GM19025 (cell line): Measurements from ENCODE around the gene PLD6.

ENCODE experiments used
- ATAC-seq: cut with Tn5 transposase; IDR thresholded peaks from one replicate; pipeline ENCODE4 v1.9.1; 2021; ENCODE audit warnings: mild to moderate bottlenecking, low read depth, moderate library complexity; ENCODE audit not compliant: unreplicated experiment

Gene PLD6

GRCh38 chr17:17227608-17228520, 21.7 kb upstream of the PLD6 start:
- no peak for ATAC-seq

GRCh38 chr17:17226451-17227265, 20.5 kb upstream of the PLD6 start:
- ATAC-seq: no peak

DNA sequence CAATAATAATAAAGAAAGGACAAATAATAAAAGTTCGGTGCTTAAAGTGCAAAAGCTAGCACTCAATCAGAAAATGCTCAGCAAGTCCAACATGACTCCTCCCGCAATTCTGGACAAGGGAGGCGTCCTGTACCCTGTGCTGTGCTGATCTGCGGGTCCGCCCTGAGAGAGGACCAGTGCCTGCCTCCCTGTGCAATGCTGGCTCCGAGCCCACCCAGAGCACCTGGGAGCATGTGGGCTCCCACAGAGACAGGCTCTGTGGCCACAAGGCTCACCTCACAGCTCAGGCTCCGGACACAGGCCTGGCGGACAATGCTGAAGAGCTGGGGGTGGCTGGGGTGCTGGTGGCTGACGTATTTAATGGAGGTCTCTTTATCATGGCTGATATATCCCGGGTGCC, 19.8 kb upstream of the PLD6 start:
- no peak for ATAC-seq

GRCh38 chr17:17224137-17224536, 18.0 kb upstream of the PLD6 start:
- ATAC-seq: no peak

DNA sequence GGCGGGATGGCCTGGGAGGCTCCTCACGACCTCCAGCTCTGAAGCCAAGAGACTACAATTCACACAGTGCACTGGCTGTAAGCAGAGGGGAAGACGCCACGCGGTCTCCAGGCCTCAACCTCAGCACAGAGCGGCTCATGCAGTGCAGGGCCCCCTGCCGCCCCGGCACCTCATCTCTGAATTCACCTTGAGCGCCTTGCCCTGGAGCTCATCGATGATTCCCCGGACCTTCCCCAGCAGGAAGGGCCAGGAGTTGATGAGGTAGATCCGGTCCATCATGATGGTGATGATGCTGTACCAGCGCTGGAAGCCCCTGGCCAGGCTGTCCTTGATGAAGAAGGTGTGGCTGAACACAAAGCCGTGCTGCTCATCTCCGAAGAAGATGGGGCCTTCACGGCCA, 17.6 kb upstream of the PLD6 start:
- no peak for ATAC-seq

DNA sequence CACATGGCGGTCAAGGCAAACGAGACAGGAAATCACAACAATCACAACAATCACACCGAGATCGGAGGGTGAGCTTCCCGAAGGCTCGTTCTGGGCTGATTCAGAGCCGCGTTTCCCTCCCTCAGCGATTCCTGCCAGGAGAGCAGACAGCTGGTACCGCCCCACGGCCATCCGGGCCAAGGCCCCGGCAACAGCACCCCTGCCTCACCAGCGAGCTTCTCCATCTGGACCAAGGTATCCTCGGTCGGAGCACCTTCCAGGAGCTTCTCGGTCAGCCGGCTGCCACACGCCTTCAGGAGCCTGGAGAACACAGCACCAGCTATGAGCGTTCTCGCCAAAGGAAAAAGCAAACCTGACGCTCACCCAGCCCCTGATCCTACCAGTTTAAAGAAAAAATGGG, 15.2 kb upstream of the PLD6 start:
- ATAC-seq: no peak

DNA sequence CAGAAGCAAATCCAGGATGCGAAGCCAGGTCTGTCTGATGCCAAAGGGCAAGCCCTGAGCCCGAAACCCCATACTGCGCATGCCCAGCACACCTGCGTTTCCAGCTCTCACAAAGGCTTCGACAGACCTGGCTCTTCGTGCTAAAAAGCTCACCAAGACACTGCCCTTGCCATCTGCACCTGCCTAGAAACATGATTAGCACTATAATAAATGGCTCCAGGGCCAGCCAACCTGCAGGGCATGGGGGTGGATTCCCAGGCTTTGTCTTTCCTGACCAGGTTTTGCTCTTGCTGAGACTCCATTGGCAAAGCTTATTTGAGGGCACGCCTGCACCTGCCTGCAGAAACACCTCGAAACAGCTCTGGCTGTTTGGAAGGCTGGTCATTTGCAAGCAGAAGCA, 14.4 kb upstream of the PLD6 start:
- no peak for ATAC-seq

DNA sequence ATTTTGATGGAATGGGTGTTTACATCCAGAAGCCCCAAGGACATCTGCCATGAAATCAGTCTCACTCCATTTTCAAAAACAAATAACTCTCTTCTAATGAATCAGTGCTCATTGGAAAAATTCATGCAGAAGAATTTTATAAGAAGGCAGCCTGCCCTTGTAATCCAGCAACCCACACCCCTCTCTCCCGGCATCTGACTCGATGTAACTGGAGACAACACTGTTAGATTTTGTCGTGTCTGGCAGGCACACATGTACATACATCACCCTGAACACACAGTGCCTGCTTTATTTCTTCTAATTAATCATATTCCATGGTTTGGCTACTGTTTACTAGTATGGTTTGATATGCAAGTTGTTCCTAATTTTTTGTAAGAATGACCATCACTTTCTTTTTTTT, 11.9 kb upstream of the PLD6 start:
- ATAC-seq: no peak

- no peak for ATAC-seq
Measured at GRCh38 chr17:17216776-17217175, 10.6 kb upstream of the PLD6 start.

DNA sequence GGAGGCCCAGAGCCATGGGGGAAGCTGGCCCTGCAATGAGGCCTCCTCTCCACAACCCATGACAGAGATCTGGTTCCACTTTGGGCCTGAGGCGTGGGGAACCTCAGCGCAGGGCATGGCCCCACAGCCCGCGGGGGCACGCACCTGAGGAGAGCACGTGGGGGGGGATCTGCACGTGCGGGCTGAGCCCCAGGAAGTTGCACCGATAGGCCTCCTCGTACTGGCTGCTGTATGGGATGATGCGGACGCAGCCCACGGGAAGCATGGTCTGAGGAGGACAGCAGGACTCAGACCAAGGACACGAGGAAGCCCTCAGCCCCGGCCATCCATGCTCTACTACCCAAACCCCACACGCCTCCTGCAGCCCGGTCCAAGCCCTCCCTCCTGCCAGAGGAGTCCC, 10.1 kb upstream of the PLD6 start:
- no peak for ATAC-seq

DNA sequence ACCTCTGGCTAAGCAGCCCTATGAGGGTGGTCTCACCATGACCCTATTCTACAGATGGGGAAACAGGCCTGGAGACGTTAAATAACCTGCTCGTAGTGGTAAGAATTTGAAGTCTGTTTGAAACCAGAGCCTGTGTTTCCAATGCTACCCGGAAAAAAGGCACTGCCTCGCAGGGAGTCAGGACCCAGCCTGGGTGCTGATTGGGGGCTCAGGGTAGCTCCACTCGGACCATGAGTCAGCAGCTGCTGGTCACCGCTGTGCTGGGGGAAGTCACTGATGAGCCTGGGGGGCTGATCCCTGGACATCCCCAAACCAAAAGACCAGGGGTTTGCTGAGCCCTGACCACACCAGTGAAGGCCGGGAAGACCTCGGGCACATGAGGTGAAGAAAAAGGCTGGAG, 9.4 kb upstream of the PLD6 start:
- ATAC-seq: no peak

DNA sequence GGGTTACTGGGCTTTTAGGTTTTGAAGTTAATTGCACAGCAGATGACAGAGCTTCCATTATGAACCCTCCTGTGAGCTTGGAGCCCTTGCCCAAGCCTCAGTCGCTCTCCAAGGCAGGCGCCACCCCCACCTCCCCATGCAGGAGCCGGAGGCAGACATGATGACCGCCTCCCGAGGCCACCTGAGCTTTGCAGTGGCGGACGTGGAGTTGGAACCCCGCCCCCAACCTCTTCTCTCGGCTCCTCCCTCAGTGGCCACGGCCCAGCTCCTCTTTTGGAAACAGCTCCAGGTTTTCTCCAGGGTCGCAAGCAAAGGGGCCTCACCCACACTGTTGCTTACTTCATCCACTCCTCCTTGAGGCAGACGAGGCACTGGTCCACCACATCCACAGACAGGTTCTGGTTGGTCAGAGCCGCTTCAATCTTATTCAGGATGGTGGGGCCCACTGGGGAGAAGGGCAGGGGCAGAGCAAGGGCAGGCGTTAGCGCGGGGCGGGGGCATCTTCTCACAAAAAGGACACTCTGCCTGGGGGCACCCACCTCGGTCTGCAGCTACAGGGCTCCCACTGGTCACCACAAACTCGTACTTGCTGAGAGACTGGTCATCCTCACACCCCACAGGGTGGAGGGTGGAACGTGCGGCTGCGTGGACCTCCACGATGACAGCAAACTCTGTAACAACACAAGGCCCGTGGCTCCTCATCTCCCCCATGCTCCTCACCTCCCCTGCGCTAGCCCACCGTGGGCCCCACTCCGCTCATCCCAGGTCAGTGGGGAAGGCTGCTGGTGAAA, 8.7 kb upstream of the PLD6 start:
- ATAC-seq: no peak

GRCh38 chr17:17213775-17214174, 7.6 kb upstream of the PLD6 start:
- ATAC-seq: no peak

GRCh38 chr17:17207998-17208397, 1.9 kb upstream of the PLD6 start:
- ATAC-seq: no peak

- no peak for ATAC-seq
Measured at GRCh38 chr17:17206913-17207335, 791 bp upstream of the PLD6 start.

DNA sequence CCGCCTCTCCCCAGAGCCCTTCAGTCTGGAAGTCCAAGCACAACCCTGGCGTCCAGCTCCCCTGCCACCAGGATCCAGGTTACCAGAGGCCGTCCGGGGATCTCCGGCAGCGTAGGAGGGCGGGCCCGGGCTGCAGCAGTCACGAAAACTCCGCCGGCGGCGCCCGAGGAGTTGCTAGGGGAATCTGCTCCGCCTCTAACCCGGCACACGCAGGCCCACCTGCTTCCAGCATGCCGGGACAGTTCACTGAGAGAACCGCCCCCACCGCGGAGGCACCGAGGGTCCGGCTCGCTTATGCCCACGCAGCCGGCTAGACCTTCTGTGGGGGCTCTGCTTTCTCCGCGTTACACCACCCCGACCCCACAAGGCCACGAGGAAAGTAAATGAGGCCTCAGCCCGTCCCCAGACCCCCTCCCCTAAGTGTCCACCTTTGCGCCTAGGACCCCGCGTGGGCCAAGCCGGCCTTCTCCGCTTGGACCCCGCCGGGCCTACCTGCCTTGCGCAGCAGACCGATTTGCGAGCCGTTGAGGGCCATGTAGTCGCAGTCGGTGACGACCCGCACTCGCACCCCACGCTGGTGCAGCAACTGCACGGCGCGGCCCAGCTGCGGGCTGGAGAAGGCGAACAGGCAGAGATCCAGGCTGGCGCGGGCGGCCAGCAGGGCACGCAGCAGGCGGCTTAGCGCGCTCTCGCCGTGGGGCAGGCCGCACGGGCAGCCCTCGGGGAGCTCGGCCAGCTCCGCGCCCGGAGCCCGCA, 587 bp downstream of the PLD6 start:
- peak; percentile 51 for ATAC-seq

DNA sequence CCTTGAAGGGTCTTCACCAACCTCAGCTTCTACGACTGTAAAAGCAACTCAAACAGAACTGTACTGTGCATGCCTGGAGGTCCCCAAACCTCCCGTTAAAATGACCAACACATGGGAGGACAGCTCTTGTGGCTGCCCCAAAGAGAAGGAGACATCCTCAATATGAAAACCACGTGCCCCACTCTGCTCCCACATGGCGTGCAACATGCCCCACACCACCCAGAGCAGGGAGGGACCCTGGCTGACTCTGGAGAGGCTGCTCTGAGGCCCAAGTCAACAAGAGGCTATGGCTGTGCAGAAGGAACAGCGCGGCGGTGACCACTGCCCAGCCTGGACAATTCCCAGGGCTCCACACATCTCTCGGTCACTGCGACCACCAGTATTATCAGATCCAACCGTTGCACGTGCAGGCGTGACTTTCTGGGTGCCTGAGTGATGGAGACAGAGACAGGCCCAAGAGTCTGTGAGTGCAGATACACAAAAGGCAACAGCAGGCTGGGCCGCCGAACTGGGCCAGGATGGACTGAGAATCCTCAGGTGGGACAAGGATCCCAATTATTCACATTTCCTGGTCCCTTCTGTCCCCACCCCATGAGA, 1.4 kb downstream of the PLD6 start:
- ATAC-seq: no peak

GRCh38 chr17:17204041-17204591, 2.0 kb downstream of the PLD6 start:
- ATAC-seq: no peak

GRCh38 chr17:17203173-17203730, 2.9 kb downstream of the PLD6 start:
- no peak for ATAC-seq
